ENCODE data around the gene DNAJB8.

- TF ChIP-seq EP300 (IDR thresholded peaks at IDR 0.05) (no peak), POLR2AphosphoS5 (IDR thresholded peaks at IDR 0.05) (no peak), CTCF (IDR thresholded peaks at IDR 0.05) (no peak), POLR2A (IDR thresholded peaks at IDR 0.05) (no peak)
These were observed 36.0 kb downstream of the DNAJB8 start for GRCh38 chr3:128430731-128431130.
